SK-N-SH (cell line): ENCODE results near the gene TAF11.

ENCODE experiments used
- CHD2 ChIP-seq: fragments of 150-350 bp; IDR thresholded peaks from 2 replicates; pipeline ENCODE4 v1.6.1; 2018; ENCODE audit warnings: low read length; ENCODE audit not compliant: partially characterized antibody
- CTCF ChIP-seq: fragments of 200-600 bp; sonication (generic); IDR thresholded peaks from 2 replicates; pipeline ENCODE4 v1.6.1; 2017; ENCODE audit warnings: antibody characterized with exemption, mild to moderate bottlenecking, moderate library complexity
- EP300 ChIP-seq, 2 experiments: IDR thresholded peaks; 2 replicates each; pipeline versions ENCODE4 v1.4.0 to v1.6.1; 2012; ENCODE audit warnings: borderline replicate concordance in 1 of 2, low read depth in 1 of 2, low read length in 1 of 2
- FOSL2 ChIP-seq: IDR thresholded peaks from 2 replicates; pipeline ENCODE4 v1.4.0; 2012; ENCODE audit warnings: low read depth, mild to moderate bottlenecking, moderate library complexity, borderline replicate concordance
- FOXM1 ChIP-seq: IDR thresholded peaks from 2 replicates; pipeline ENCODE4 v1.4.0; 2012; ENCODE audit warnings: low read depth, mild to moderate bottlenecking
- GATA2 ChIP-seq: sonication (generic); formaldehyde crosslinking; IDR thresholded peaks from 2 replicates; pipeline ENCODE4 v1.5.0; 2020; ENCODE audit warnings: mild to moderate bottlenecking, missing genetic modification reagents
- JUND ChIP-seq: IDR thresholded peaks from 2 replicates; pipeline ENCODE4 v1.4.0; 2012
- MAX ChIP-seq: IDR thresholded peaks from 2 replicates; pipeline ENCODE4 v1.4.0; 2012; ENCODE audit warnings: low read depth
- NFIC ChIP-seq: IDR thresholded peaks from 2 replicates; pipeline ENCODE4 v1.4.0; 2012; ENCODE audit warnings: borderline replicate concordance
- POLR2AphosphoS5 ChIP-seq: IDR thresholded peaks from 2 replicates; pipeline ENCODE4 v1.6.1; 2012; ENCODE audit warnings: low read depth, low read length
- REST ChIP-seq: IDR thresholded peaks from 2 replicates; pipeline ENCODE4 v1.6.1; 2012; ENCODE audit warnings: mild to moderate bottlenecking, low read depth, low read length, moderate library complexity

- TF ChIP-seq CTCF (no peak), POLR2AphosphoS5 (no peak), EP300 (IDR thresholded peaks at IDR 0.05; ENCODE audit: borderline replicate concordance in 1 of 2, low read depth in 1 of 2, low read length in 1 of 2) (no peak), CHD2 (no peak), MAX (no peak), GATA2 (no peak), FOSL2 (peak; percentile 51; the same call in 1 of the 2 replicates), NFIC (no peak), REST (no peak), FOXM1 (no peak), JUND (peak; percentile 27; the same call in 1 of the 2 replicates)
These were observed 38.8 kb upstream of the TAF11 start for GRCh38 chr6:34926655-34927054.
